Adrenal gland (tissue), 5 donors: Measurements from ENCODE around the gene ENAH.

ENCODE experiments used
- POLR2A ChIP-seq, 2 donors: fragments of 450-650 bp; IDR thresholded peaks; one replicate each; pipeline ENCODE4 v1.6.1; 2017; ENCODE audit warnings: antibody characterized with exemption in 2 of 2, mild to moderate bottlenecking in 2 of 2, moderate library complexity in 1 of 2
- TF ChIP-seq, protein P1 (sequence below), 6 experiments: fragments of 450-650 bp in 4 of 6; fragments of 200-600 bp in 2 of 6; sonication (generic) in 1 of 6; IDR thresholded peaks; 1 replicate in 5 of 6; 2 replicates in 1 of 6; pipeline versions ENCODE4 v1.5.1 to v1.8.0; 2016 to 2021; ENCODE audit warnings: antibody characterized with exemption in 6 of 6, mild to moderate bottlenecking in 2 of 6, moderate library complexity in 1 of 6
- donor health status: DM: no; HTN: no; CAD: no.

DNA sequence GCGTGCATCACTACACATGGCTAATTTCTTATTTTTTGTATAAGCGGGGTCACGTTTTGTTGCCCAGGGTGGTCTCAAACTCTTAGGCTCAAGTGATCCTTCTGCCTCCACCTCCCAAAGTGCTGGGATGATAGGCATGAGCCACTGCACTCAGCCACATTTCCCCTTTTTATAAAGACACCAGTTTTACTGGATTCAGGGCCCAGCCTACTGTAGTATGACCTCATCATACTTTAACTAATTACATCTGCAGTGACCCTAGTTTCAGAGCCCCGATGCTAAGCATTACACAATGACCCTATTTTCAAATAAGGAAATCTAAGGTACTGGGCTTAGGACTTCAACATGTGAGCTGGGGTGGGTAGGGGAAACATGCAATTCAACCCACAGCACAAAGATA is 31.8 kb upstream of the ENAH start:
- TF ChIP-seq, protein P1, sequence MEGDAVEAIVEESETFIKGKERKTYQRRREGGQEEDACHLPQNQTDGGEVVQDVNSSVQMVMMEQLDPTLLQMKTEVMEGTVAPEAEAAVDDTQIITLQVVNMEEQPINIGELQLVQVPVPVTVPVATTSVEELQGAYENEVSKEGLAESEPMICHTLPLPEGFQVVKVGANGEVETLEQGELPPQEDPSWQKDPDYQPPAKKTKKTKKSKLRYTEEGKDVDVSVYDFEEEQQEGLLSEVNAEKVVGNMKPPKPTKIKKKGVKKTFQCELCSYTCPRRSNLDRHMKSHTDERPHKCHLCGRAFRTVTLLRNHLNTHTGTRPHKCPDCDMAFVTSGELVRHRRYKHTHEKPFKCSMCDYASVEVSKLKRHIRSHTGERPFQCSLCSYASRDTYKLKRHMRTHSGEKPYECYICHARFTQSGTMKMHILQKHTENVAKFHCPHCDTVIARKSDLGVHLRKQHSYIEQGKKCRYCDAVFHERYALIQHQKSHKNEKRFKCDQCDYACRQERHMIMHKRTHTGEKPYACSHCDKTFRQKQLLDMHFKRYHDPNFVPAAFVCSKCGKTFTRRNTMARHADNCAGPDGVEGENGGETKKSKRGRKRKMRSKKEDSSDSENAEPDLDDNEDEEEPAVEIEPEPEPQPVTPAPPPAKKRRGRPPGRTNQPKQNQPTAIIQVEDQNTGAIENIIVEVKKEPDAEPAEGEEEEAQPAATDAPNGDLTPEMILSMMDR (IDR thresholded peaks at IDR 0.05): no peak
- no peak for TF ChIP-seq POLR2A (IDR thresholded peaks at IDR 0.05)
